Prostate gland (tissue), 2 donors: ENCODE results near the gene TKT. TPM values are rescaled to one million over a fixed set of nuclear protein-coding genes. Genes with fewer than 3 reads are reported as not detected.

Experiments
- DNase-seq: peaks from one replicate; pipeline ENCODE4 v3.0.0-alpha.2; 2019; ENCODE audit warnings: low spot score
- H3K27ac ChIP-seq, 2 donors: fragments of 200-600 bp; sonication (generic); 2 replicates each; pipeline ENCODE4 v1.5.1; 2017 to 2019
- H3K27me3 ChIP-seq: fragments of 200-600 bp; sonication (generic); replicated peaks from 2 replicates; pipeline ENCODE4 v1.5.1; 2019; ENCODE audit not compliant: insufficient read depth
- H3K36me3 ChIP-seq, 2 donors: fragments of 200-600 bp; sonication (generic); 1 replicate in 1 of 2; 2 replicates in 1 of 2; pipeline versions ENCODE4 v1.5.1 to v1.8.1; 2017 to 2019
- H3K4me1 ChIP-seq: fragments of 200-600 bp; sonication (generic); replicated peaks from 2 replicates; pipeline ENCODE4 v1.5.1; 2019
- H3K4me3 ChIP-seq, 2 donors: fragments of 200-600 bp; sonication (generic); 2 replicates each; pipeline ENCODE4 v1.5.1; 2017 to 2019
- H3K9me3 ChIP-seq: fragments of 200-600 bp; sonication (generic); 2 replicates; pipeline ENCODE4 v1.5.1; 2017
- POLR2A ChIP-seq: fragments of 450-650 bp; IDR thresholded peaks from one replicate; pipeline ENCODE4 v1.6.1; 2016; ENCODE audit warnings: antibody characterized with exemption, mild to moderate bottlenecking
- POLR2AphosphoS5 ChIP-seq: sonication (generic); formaldehyde crosslinking; IDR thresholded peaks from one replicate; pipeline ENCODE4 v1.6.1; 2017; ENCODE audit warnings: antibody characterized with exemption
- WGBS: methylation state at CpG from one replicate; pipeline ENCODE4 v1.1.5; 2018; 5-methylcytosine and 5-hydroxymethylcytosine counted together
- intact Hi-C: fragments of 100-400 bp; cut with DNase I; formaldehyde crosslinking; loops from one replicate; pipeline ENCODE4 v1.14.2; 2022
- total RNA-seq, 2 donors: library from RNA; depleted of rRNA; stranded (reverse); fragments of >200 nt; gene quantifications; one replicate each; pipeline ENCODE4 v1.1.0, GENCODE V29; 2016
- TF ChIP-seq, protein P1 (sequence below), 4 experiments: fragments of 200-600 bp in 2 of 4; fragments of 450-650 bp in 2 of 4; sonication (generic) in 2 of 4; IDR thresholded peaks; 1 replicate in 3 of 4; 2 replicates in 1 of 4; pipeline ENCODE4 v1.5.1; 2016 to 2019; ENCODE audit warnings: antibody characterized with exemption in 4 of 4, mild to moderate bottlenecking in 2 of 4, moderate library complexity in 2 of 4

TKT gene
- total RNA-seq, 2 donors from 2014 or later = 187 to 226 TPM

DNA sequence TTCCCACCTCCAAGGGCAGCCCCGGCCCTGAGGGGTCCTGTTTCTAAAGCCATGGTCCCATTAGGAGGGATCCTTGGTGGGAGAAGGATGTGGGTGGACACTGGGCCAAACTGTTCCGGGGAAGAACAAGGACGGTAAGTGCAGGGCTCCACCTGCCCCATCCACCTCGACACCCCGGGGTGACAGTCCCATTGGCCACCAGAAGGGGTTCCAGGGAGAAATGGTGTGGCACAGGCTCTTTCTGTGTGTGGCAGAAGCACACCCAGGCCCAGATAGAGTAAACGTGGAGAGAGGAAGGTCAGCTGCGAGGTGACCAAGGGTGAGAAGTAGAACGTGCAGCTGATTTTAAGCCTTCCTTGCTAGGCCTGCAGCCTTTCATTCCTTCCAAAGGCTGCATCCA, 12.0 kb downstream of the TKT start:
- Histone ChIP-seq H3K27me3 (no peaks in the 10 kb centered on the region), H3K9me3 (no peaks in the 10 kb centered on the region), H3K4me1 (peaks cover 4% of the 10 kb centered on the region), H3K36me3 (peaks cover 4 to 13% of the 10 kb centered on the region in 2 donors), H3K27ac (no peak overlapping the region), H3K4me3 (no peak overlapping the region)
- 85% methylated on average over 8 of the region's 8 CpGs for WGBS
- intact Hi-C loops = no loop called here
- no peak for TF ChIP-seq POLR2AphosphoS5
- TF ChIP-seq, protein P1, sequence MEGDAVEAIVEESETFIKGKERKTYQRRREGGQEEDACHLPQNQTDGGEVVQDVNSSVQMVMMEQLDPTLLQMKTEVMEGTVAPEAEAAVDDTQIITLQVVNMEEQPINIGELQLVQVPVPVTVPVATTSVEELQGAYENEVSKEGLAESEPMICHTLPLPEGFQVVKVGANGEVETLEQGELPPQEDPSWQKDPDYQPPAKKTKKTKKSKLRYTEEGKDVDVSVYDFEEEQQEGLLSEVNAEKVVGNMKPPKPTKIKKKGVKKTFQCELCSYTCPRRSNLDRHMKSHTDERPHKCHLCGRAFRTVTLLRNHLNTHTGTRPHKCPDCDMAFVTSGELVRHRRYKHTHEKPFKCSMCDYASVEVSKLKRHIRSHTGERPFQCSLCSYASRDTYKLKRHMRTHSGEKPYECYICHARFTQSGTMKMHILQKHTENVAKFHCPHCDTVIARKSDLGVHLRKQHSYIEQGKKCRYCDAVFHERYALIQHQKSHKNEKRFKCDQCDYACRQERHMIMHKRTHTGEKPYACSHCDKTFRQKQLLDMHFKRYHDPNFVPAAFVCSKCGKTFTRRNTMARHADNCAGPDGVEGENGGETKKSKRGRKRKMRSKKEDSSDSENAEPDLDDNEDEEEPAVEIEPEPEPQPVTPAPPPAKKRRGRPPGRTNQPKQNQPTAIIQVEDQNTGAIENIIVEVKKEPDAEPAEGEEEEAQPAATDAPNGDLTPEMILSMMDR (IDR thresholded peaks at IDR 0.05) = no peak
- TF ChIP-seq POLR2A = no peak
- DNase-seq = no peak

GRCh38 chr3:53243165-53243564, 12.7 kb downstream of the TKT start:
- no peak for DNase-seq
- Histone ChIP-seq H3K36me3 (peaks cover 4 to 13% of the 10 kb centered on the region in 2 donors), H3K9me3 (no peaks in the 10 kb centered on the region), H3K4me1 (peaks cover 9% of the 10 kb centered on the region), H3K27ac (no peak overlapping the region), H3K27me3 (no peaks in the 10 kb centered on the region), H3K4me3 (no peak overlapping the region)
- 67% methylated on average over 14 of the region's 14 CpGs for WGBS
- no peak for TF ChIP-seq POLR2AphosphoS5
- TF ChIP-seq, protein P1 (IDR thresholded peaks at IDR 0.05) = no peak
- no peak for TF ChIP-seq POLR2A
- intact Hi-C loops = no loop called here

- H3K27ac ChIP-seq = no peak overlapping the region
- no peak overlapping the region for H3K4me3 ChIP-seq
- peaks cover 9% of the 10 kb centered on the region for H3K4me1 ChIP-seq
- peaks cover 4 to 13% of the 10 kb centered on the region in 2 donors for H3K36me3 ChIP-seq
- no peaks in the 10 kb centered on the region for H3K9me3 ChIP-seq
- intact Hi-C loops = no loop called here
- no peak for DNase-seq
- WGBS = 96% methylated on average over 4 of the region's 4 CpGs
- TF ChIP-seq, protein P1 (IDR thresholded peaks at IDR 0.05) = no peak
- no peak for TF ChIP-seq POLR2AphosphoS5
- no peak for TF ChIP-seq POLR2A
- no peaks in the 10 kb centered on the region for H3K27me3 ChIP-seq
Observed at GRCh38 chr3:53242642-53243041, 13.2 kb downstream of the TKT start.

DNA sequence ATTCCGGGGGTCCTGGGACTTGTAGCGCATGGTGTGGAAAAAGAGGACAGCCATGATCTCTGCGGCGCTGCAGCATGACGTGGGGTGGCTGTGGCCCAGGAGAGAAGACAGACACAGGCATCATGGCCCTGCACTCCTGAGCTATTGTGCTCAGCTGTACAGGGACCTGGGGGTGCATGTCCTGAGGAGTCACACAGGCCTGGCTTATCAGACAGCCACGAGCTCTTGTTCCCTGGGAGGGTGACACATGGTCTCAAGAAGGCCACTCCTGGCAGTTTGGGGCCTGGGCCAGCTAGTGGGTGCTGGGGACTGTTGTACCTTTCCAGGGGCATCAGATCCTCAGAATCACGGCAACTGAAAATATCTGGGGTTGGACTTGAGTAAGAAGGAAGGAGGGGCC, 13.7 kb downstream of the TKT start:
- 89% methylated on average over 7 of the region's 7 CpGs for WGBS
- Histone ChIP-seq H3K4me1 (peaks cover 9% of the 10 kb centered on the region), H3K27ac (no peak overlapping the region), H3K36me3 (peaks cover 4 to 13% of the 10 kb centered on the region in 2 donors), H3K27me3 (no peaks in the 10 kb centered on the region), H3K9me3 (no peaks in the 10 kb centered on the region), H3K4me3 (no peak overlapping the region)
- no peak for DNase-seq
- intact Hi-C loops = no loop called here
- TF ChIP-seq POLR2A (no peak), POLR2AphosphoS5 (no peak)
- TF ChIP-seq, protein P1 (IDR thresholded peaks at IDR 0.05) = no peak
